T-cell (primary cell): ENCODE results near the gene COQ3. TPM values are rescaled to one million over a fixed set of nuclear protein-coding genes. Genes with fewer than 3 reads are reported as not detected.

Source experiments
- ATAC-seq, 4 experiments: fragments of 200-7000 bp in 3 of 4; fragments of 150-1000 bp in 1 of 4; cut with Tn5 transposase; replicated peaks in 1 of 4; 1 replicate in 3 of 4; 2 replicates in 1 of 4; pipeline ENCODE4 v1.10.0; 2021; ENCODE audit warnings: moderate library complexity in 3 of 4, mild to moderate bottlenecking in 2 of 4, moderate number of reproducible peaks in 1 of 4
- CTCF ChIA-PET, 2 donors: fragments of 300-600 bp; sonication (Branson Sonifier 250); formaldehyde crosslinking; loops; one replicate each; lab custom pipeline; 2022; ENCODE audit warnings: antibody characterized with exemption in 2 of 2; lab: Charles Lee
- POLR2A ChIA-PET, 2 donors: fragments of 300-600 bp; sonication (Branson Sonifier 250); formaldehyde crosslinking; loops; one replicate each; lab custom pipeline; 2022; ENCODE audit warnings: antibody characterized with exemption in 2 of 2; lab: Charles Lee
- DNase-seq, 35 experiments: peaks; one replicate each; pipeline versions ENCODE4 v3.0.0 to v3.0.0-alpha.2; 2013 to 2023
- H3K27ac ChIP-seq: one replicate; pipeline ENCODE4 v1.5.1; 2013; ENCODE audit warnings: low read length
- H3K27me3 ChIP-seq, 2 experiments: replicated peaks in 1 of 2; 1 replicate in 1 of 2; 2 replicates in 1 of 2; pipeline versions ENCODE4 v1.6.1 to v1.7.0; 2013; ENCODE audit warnings: low read length in 1 of 2, mixed read lengths in 1 of 2; ENCODE audit not compliant: control insufficient read depth in 2 of 2, insufficient read depth in 2 of 2; ENCODE audit errors: extremely low read depth in 1 of 2
- H3K36me3 ChIP-seq, 2 donors: 1 replicate in 1 of 2; 2 replicates in 1 of 2; pipeline versions ENCODE4 v1.6.1 to v1.7.0; 2013; ENCODE audit warnings: low read length in 1 of 2; ENCODE audit not compliant: control insufficient read depth in 2 of 2, insufficient read depth in 1 of 2; ENCODE audit errors: extremely low read depth in 1 of 2
- H3K4me1 ChIP-seq, 2 experiments: 1 replicate in 1 of 2; 2 replicates in 1 of 2; pipeline versions ENCODE4 v1.6.1 to v1.7.0; 2013; ENCODE audit warnings: low read length in 2 of 2, mixed read lengths in 1 of 2; ENCODE audit not compliant: insufficient read depth in 2 of 2, control insufficient read depth in 1 of 2; ENCODE audit errors: extremely low read depth in 1 of 2
- H3K4me3 ChIP-seq, 2 donors: 1 replicate in 1 of 2; 2 replicates in 1 of 2; pipeline versions ENCODE4 v1.5.1 to v1.7.0; 2013; ENCODE audit warnings: mild to moderate bottlenecking in 2 of 2, low read length in 1 of 2, moderate library complexity in 1 of 2; ENCODE audit not compliant: control insufficient read depth in 1 of 2; ENCODE audit errors: extremely low read depth in 1 of 2
- H3K9me3 ChIP-seq: 2 replicates; pipeline ENCODE4 v1.7.0; 2013
- H3K27ac Mint-ChIP-seq, 2 donors: one replicate each; pipeline ENCODE4 v1.8.0; 2020 to 2021; ENCODE audit warnings: mild to moderate bottlenecking in 2 of 2, mixed read lengths in 2 of 2
- H3K27me3 Mint-ChIP-seq, 2 donors: one replicate each; pipeline ENCODE4 v1.8.0; 2021 to 2022; ENCODE audit warnings: mixed read lengths in 2 of 2
- H3K36me3 Mint-ChIP-seq: one replicate; pipeline ENCODE4 v1.8.0; 2021; ENCODE audit warnings: mixed read lengths
- H3K4me1 Mint-ChIP-seq, 3 donors: one replicate each; pipeline ENCODE4 v1.8.0; 2020 to 2022; ENCODE audit warnings: mixed read lengths in 3 of 3, mild to moderate bottlenecking in 1 of 3
- H3K4me3 Mint-ChIP-seq, 3 donors: one replicate each; pipeline ENCODE4 v1.8.0; 2020 to 2022; ENCODE audit warnings: mild to moderate bottlenecking in 3 of 3, mixed read lengths in 3 of 3, moderate library complexity in 3 of 3
- H3K9me3 Mint-ChIP-seq, 3 donors: one replicate each; pipeline ENCODE4 v1.8.0; 2020 to 2022; ENCODE audit warnings: mixed read lengths in 3 of 3
- WGBS: methylation state at CpG from one replicate; pipeline ENCODE4 v1.1.5; 2013; ENCODE audit warnings: missing lambda C conversion rate; ENCODE audit not compliant: insufficient coverage; 5-methylcytosine and 5-hydroxymethylcytosine counted together
- total RNA-seq, 35 experiments: library from RNA in 6 of 35; stranded (reverse) in 6 of 35; fragments of 120-200 nt in 1 of 35; gene quantifications; one replicate each; pipeline versions ENCODE4 v1.2.1 to v1.2.4 and lab custom pipeline; 2013 to 2026

COQ3 gene
- total RNA-seq, 5 donors from 2014 or later (not counting 1 experiment from before 2014, with no cell fraction given): 2.0 to 5.0 (median 2.9) TPM

DNA sequence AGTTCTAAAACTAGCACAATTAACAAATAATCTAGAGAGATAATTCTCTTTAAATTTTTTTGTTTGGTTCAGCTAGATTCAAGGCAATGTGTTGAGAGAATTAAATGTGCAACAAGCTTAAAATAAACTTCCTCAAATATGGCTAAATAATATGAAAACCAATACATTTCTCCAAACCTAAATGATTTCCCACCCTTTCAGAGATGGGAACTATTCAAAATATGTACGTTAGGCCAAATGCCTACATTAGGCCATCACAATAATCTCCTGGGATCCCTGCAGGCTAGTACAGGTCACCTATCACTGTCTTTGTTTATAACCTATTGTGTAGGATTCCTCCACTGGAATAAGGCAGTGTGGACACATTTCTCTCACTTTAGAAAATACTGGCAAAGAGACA, 46.2 kb downstream of the COQ3 start:
- DNase-seq (no peak), ATAC-seq (no peak)
- CTCF ChIA-PET: interaction anchor here in 1 of 2 donors (0.7 kb wide), 1 partner anchor 376 kb away, joined by 5 read pairs; no protein-coding TSS in a partner anchor
- H3K9me3 ChIP-seq: no peaks in the 10 kb centered on the region
- Mint-ChIP-seq H3K36me3 (no peaks in the 10 kb centered on the region), H3K4me3 (peak overlapping the region in 1 of 3 donors; percentile 48), H3K9me3 (no peaks in the 10 kb centered on the region), H3K27me3 (peaks cover 53 to 63% of the 10 kb centered on the region in 2 donors), H3K4me1 (peaks cover 4 to 7% (median 6%) of the 10 kb centered on the region in 3 donors), H3K27ac (no peak overlapping the region)
- no peak overlapping the region for H3K27ac ChIP-seq
- no peaks in the 10 kb centered on the region for H3K36me3 ChIP-seq
- H3K4me1 ChIP-seq: peaks cover 0 to 8% of the 10 kb centered on the region in 2 experiments
- POLR2A ChIA-PET: no interaction called here
- peaks cover 20 to 43% of the 10 kb centered on the region in 2 experiments for H3K27me3 ChIP-seq
- H3K4me3 ChIP-seq: no peak overlapping the region
- WGBS: no CpG with 5 or more reads among the region's 1 CpG

GRCh38 chr6:99346595-99346994, 47.4 kb downstream of the COQ3 start:
- H3K27ac ChIP-seq: no peak overlapping the region
- peaks cover 0 to 8% of the 10 kb centered on the region in 2 experiments for H3K4me1 ChIP-seq
- no peaks in the 10 kb centered on the region for H3K36me3 ChIP-seq
- H3K27me3 Mint-ChIP-seq: peaks cover 53 to 56% of the 10 kb centered on the region in 2 donors
- ChIA-PET POLR2A (no interaction called here), CTCF (no interaction called here)
- peaks cover 20 to 33% of the 10 kb centered on the region in 2 experiments for H3K27me3 ChIP-seq
- no peaks in the 10 kb centered on the region for H3K9me3 ChIP-seq
- ATAC-seq: no peak
- no peak overlapping the region for H3K4me3 ChIP-seq
- peaks cover 4 to 7% (median 6%) of the 10 kb centered on the region in 3 donors for H3K4me1 Mint-ChIP-seq
- H3K36me3 Mint-ChIP-seq: no peaks in the 10 kb centered on the region
- no peak for DNase-seq
- no peak overlapping the region for H3K27ac Mint-ChIP-seq
- H3K4me3 Mint-ChIP-seq: no peak overlapping the region
- no CpG with 5 or more reads among the region's 10 CpGs for WGBS
- no peaks in the 10 kb centered on the region for H3K9me3 Mint-ChIP-seq

- no peaks in the 10 kb centered on the region for H3K9me3 ChIP-seq
- DNase-seq: no peak
- Mint-ChIP-seq H3K27ac (no peak overlapping the region), H3K27me3 (peaks cover 40 to 45% of the 10 kb centered on the region in 2 donors), H3K9me3 (no peaks in the 10 kb centered on the region), H3K36me3 (no peaks in the 10 kb centered on the region), H3K4me1 (peaks cover 4 to 5% (median 4%) of the 10 kb centered on the region in 3 donors), H3K4me3 (no peak overlapping the region)
- H3K27ac ChIP-seq: no peak overlapping the region
- 84% methylated on average over 2 of the region's 4 CpGs for WGBS
- CTCF ChIA-PET: interaction anchor here in 1 of 2 donors (1.7 kb wide), 1 partner anchor 15 kb away, joined by 7 read pairs; no protein-coding TSS in a partner anchor
- peaks cover 14 to 19% of the 10 kb centered on the region in 2 experiments for H3K27me3 ChIP-seq
- ATAC-seq: no peak
- POLR2A ChIA-PET: no interaction called here
- H3K4me1 ChIP-seq: peaks cover 0 to 8% of the 10 kb centered on the region in 2 experiments
- H3K36me3 ChIP-seq: no peaks in the 10 kb centered on the region
- H3K4me3 ChIP-seq: no peak overlapping the region
Measured at GRCh38 chr6:99345164-99345563, 48.8 kb downstream of the COQ3 start.

DNA sequence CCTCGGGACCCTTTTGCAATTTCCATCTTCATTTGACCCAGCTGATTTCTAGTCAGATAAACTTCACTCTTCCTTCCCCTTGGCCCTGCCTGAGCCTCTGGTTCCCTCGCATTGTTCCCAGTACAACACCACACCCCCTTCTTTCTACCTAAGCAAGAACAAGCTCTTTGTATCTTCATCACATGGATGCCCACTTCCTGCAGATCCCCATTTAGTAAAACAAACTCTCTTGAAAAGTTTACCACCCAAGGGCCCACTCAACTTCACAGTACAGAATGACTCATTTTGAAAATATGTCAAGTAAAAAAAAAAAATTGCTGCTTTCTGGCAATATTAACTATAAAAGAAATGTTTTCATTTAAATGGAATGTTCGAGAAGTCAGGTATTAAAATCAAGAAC, 49.7 kb downstream of the COQ3 start:
- H3K27me3 Mint-ChIP-seq: peaks cover 41 to 46% of the 10 kb centered on the region in 2 donors
- ATAC-seq (no peak), DNase-seq (no peak)
- H3K4me3 Mint-ChIP-seq: no peak overlapping the region
- WGBS: 21% methylated on average over 2 of the region's 3 CpGs
- no peaks in the 10 kb centered on the region for H3K9me3 ChIP-seq
- H3K4me1 ChIP-seq: peaks cover 0 to 4% of the 10 kb centered on the region in 2 experiments
- peaks cover 1 to 4% (median 4%) of the 10 kb centered on the region in 3 donors for H3K4me1 Mint-ChIP-seq
- H3K4me3 ChIP-seq: no peak overlapping the region
- H3K9me3 Mint-ChIP-seq: no peaks in the 10 kb centered on the region
- ChIA-PET CTCF (interaction anchor here in 1 of 2 donors (1.7 kb wide), 1 partner anchor 14 kb away, joined by 7 read pairs; no protein-coding TSS in a partner anchor), POLR2A (no interaction called here)
- H3K36me3 ChIP-seq: no peaks in the 10 kb centered on the region
- no peaks in the 10 kb centered on the region for H3K36me3 Mint-ChIP-seq
- H3K27ac ChIP-seq: no peak overlapping the region
- H3K27me3 ChIP-seq: peaks cover 14 to 17% of the 10 kb centered on the region in 2 experiments
- no peak overlapping the region for H3K27ac Mint-ChIP-seq

DNA sequence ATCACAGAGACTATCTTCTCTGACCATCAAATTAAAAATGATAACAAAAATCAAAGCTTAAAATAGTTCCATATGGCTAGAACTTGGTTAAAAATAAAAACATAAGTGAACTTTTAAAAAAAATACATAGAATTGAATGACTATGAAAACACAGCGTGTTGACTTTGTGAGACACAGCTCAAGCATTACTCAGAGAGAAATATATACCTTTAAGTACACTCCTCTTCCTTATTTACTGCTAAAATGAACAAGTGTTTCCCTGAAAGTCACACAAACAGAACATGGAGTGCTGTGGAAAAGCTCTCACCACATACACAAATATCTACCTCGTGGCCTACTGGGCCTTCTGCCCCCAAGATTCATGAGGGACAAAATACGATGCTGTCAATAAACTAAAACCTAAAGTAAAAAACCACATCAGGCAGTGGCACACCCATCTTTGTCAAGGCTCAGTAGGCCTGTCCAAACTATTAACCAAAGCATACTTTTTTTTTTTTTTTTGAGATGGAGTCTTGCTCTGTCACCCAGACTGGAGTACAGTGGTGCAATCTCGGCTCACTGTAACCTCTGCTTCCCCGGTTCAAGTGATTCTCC, 52.0 kb downstream of the COQ3 start:
- WGBS: 68% methylated on average over 4 of the region's 5 CpGs

DNA sequence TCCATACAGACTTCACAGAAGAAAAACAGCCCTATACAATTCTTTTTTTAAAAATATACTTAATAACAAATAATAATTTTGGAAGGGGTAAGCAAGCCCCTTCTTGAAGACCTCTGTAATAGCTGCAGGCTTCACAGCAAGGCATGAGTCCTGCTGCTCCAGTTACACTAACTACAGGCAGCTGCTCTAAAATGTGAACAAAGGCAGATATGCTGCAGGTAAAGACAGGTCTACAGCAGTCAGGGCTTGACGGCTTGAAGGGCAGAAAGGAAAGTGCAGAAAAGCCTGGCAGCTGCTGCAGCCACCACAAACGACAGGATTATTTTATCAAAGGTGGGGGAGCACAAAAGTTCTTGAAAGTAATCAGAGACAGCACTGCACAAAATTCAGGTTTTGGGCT, 55.8 kb downstream of the COQ3 start:
- ChIA-PET CTCF (no interaction called here), POLR2A (no interaction called here)
- 49% methylated on average over 2 of the region's 2 CpGs for WGBS
- H3K4me3 ChIP-seq: no peak overlapping the region
- Mint-ChIP-seq H3K36me3 (no peaks in the 10 kb centered on the region), H3K4me3 (no peak overlapping the region), H3K27me3 (peaks cover 28 to 29% of the 10 kb centered on the region in 2 donors), H3K27ac (no peak overlapping the region), H3K4me1 (no peaks in the 10 kb centered on the region), H3K9me3 (no peaks in the 10 kb centered on the region)
- H3K36me3 ChIP-seq: no peaks in the 10 kb centered on the region
- no peaks in the 10 kb centered on the region for H3K9me3 ChIP-seq
- ATAC-seq (no peak), DNase-seq (no peak)
- no peak overlapping the region for H3K27ac ChIP-seq
- no peaks in the 10 kb centered on the region for H3K4me1 ChIP-seq
- H3K27me3 ChIP-seq: peaks cover 2 to 12% of the 10 kb centered on the region in 2 experiments

More for the DNA sequence above, 52.0 kb downstream of the COQ3 start:
- no peaks in the 10 kb centered on the region for H3K36me3 ChIP-seq
- Mint-ChIP-seq H3K27me3 (peaks cover 34 to 41% of the 10 kb centered on the region in 2 donors), H3K36me3 (no peaks in the 10 kb centered on the region), H3K27ac (no peak overlapping the region), H3K9me3 (no peaks in the 10 kb centered on the region), H3K4me1 (peaks cover 0 to 4% (median 0%) of the 10 kb centered on the region in 3 donors), H3K4me3 (no peak overlapping the region)
- H3K27me3 ChIP-seq: peaks cover 6 to 12% of the 10 kb centered on the region in 2 experiments
- no peak overlapping the region for H3K4me3 ChIP-seq
- CTCF ChIA-PET: no interaction called here
- no peak for DNase-seq
- no peak overlapping the region for H3K27ac ChIP-seq
- H3K4me1 ChIP-seq: no peaks in the 10 kb centered on the region
- no peaks in the 10 kb centered on the region for H3K9me3 ChIP-seq
- ATAC-seq: no peak
- POLR2A ChIA-PET: no interaction called here
